ENCODE results near the gene CREBZF. TPM values are rescaled to one million over a fixed set of nuclear protein-coding genes. Genes with fewer than 3 reads are reported as not detected.

Gene CREBZF
- total and polyA plus RNA-seq, 2 experiments from 2014 or later: 61.7 to 109 TPM

GRCh38 chr11:85704967-85705366 is 40.0 kb upstream of the CREBZF start:
- H3K36me3 ChIP-seq: no peaks in the 10 kb centered on the region

DNA sequence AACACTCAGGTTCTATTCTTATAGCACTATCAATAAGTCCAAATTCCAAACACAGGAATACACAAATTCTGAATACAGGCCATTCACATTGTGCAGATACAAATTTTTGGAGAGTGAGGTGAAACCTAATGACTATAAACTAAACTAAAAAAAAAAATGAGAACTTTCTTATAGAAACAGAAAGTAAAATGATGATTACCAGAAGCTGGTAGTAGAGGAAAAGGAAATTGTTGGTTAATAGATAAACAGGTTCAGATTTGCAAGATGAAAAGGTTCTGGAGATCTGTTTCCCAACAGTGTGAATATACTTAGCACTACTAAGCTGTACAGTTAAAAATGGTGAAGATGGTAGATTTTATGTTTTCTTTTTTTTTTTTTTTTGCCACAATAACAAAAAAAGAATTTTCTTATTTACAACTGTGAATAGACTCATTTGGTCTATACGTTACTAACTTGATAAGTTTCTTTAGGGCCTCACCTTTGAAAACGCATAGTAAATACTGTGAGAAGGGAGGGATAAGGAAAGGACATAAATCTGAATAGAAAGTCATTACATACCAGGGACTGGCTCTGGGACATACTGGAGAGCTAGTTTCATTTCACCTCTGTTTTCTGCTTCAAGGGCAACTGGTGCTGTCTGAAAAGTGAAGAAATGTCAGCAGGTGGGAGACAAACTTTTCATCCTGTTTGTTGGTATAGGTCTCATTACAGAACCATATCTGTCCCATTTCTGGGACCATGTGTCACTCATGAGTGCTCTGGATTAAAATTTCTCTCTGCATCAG is 35.2 kb upstream of the CREBZF start:
- Histone ChIP-seq H3K4me1 (ENCODE audit: low read depth) (peaks cover 10% of the 10 kb centered on the region), H3K27ac (no peak overlapping the region), H3K36me3 (no peaks in the 10 kb centered on the region), H3K4me3 (no peak overlapping the region), H3K9me3 (ENCODE audit: low read depth) (no peaks in the 10 kb centered on the region), H3K27me3 (no peaks in the 10 kb centered on the region)
- peak in 1 of 2 donors; percentile 8 for DNase-seq (ENCODE audit: low read depth in 1 of 2, low spot score in 1 of 2)
- TF ChIP-seq CTCF (IDR thresholded peaks at IDR 0.05; ENCODE audit: low read depth, low read length): no peak

More at GRCh38 chr11:85704967-85705366, 40.0 kb upstream of the CREBZF start:
- TF ChIP-seq CTCF (IDR thresholded peaks at IDR 0.05; ENCODE audit: low read depth, low read length): no peak
- no peaks in the 10 kb centered on the region for H3K27me3 ChIP-seq
- DNase-seq (ENCODE audit: low read depth in 1 of 2, low spot score in 1 of 2): no peak
- H3K9me3 ChIP-seq (ENCODE audit: low read depth): no peaks in the 10 kb centered on the region
- H3K27ac ChIP-seq: no peak overlapping the region
- H3K4me3 ChIP-seq: no peak overlapping the region
- peaks cover 6% of the 10 kb centered on the region for H3K4me1 ChIP-seq (ENCODE audit: low read depth)

- no peaks in the 10 kb centered on the region for H3K36me3 ChIP-seq
- no peak for TF ChIP-seq CTCF (IDR thresholded peaks at IDR 0.05; ENCODE audit: low read depth, low read length)
- no peak for DNase-seq (ENCODE audit: low read depth in 1 of 2, low spot score in 1 of 2)
Observed at GRCh38 chr11:85698195-85698594, 33.3 kb upstream of the CREBZF start.

DNA sequence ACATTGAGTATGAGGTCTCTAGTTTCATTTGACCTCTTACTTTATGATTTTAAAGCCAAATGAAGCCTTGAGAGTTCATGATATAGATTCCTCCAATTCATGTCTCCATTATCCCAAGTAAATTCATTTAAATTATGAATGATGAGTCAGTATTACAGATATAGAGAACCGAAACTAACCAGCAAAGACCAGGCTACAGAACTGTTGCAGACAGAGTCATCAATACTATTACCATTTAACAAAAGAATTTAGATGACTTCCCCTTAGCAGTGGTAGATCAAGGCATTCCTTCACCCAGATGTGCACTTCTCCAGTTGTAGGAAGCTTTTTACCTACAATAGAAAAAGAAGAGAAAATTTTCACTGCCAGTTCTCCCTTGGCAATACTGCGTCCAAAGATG is 32.8 kb upstream of the CREBZF start:
- Histone ChIP-seq H3K27me3 (no peaks in the 10 kb centered on the region), H3K27ac (no peak overlapping the region), H3K4me3 (no peak overlapping the region), H3K4me1 (ENCODE audit: low read depth) (peaks cover 10% of the 10 kb centered on the region), H3K36me3 (no peaks in the 10 kb centered on the region), H3K9me3 (ENCODE audit: low read depth) (no peaks in the 10 kb centered on the region)
- no peak for TF ChIP-seq CTCF (IDR thresholded peaks at IDR 0.05; ENCODE audit: low read depth, low read length)
- DNase-seq (ENCODE audit: low read depth in 1 of 2, low spot score in 1 of 2): no peak

More at GRCh38 chr11:85698195-85698594, 33.3 kb upstream of the CREBZF start:
- H3K27ac ChIP-seq: no peak overlapping the region
- H3K4me1 ChIP-seq (ENCODE audit: low read depth): peaks cover 10% of the 10 kb centered on the region
- no peaks in the 10 kb centered on the region for H3K27me3 ChIP-seq
- H3K9me3 ChIP-seq (ENCODE audit: low read depth): no peaks in the 10 kb centered on the region
- no peak overlapping the region for H3K4me3 ChIP-seq

- peaks cover 9% of the 10 kb centered on the region for H3K4me1 ChIP-seq (ENCODE audit: low read depth)
- TF ChIP-seq CTCF (IDR thresholded peaks at IDR 0.05; ENCODE audit: low read depth, low read length): no peak
- H3K27ac ChIP-seq: no peak overlapping the region
Observed at GRCh38 chr11:85695546-85695945, 30.6 kb upstream of the CREBZF start.

More at GRCh38 chr11:85695546-85695945, 30.6 kb upstream of the CREBZF start:
- DNase-seq (ENCODE audit: low read depth in 1 of 2, low spot score in 1 of 2): no peak
- Histone ChIP-seq H3K4me3 (no peak overlapping the region), H3K27me3 (no peaks in the 10 kb centered on the region), H3K9me3 (ENCODE audit: low read depth) (no peaks in the 10 kb centered on the region), H3K36me3 (no peaks in the 10 kb centered on the region)
